Measurements from ENCODE around the gene FAM53B.

DNA sequence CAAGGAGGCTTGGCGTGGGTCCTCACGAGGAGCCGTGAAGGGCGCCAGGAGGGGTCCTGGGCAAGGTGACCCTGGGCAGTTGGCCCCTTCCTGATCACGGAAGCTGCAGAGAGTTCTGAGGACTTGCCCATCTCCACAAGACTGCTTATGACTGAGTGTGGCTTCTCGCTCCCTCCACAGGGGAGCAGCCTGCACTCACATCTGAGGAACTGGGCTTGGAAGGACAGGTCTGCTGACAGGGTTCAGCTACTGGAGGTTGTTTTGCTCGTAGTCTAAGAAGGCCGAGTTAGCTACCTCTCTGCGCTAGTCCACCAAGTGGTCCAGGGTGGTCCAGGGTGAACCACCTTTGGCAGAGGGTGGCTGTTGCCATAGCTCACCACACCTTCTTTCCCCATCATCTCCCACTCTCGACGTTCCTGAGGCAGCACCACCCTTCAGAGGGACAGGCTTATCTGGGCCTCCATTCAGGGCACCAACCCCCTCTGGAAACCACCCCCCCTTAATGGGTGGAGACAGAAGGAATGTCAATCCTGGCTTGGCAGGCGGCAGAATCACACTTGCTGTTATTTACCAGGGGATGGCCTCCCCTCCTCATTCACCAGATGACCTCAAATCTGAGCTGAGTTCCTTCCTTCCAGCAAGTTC, 38.2 kb downstream of the FAM53B start:
- no peak for TF ChIP-seq CTCF (IDR thresholded peaks at IDR 0.05)
- no peak for TF ChIP-seq POLR2A (IDR thresholded peaks at IDR 0.05)
- no peak for TF ChIP-seq EP300 (IDR thresholded peaks at IDR 0.05)
- no peak for TF ChIP-seq POLR2AphosphoS5 (IDR thresholded peaks at IDR 0.05)
